Measurements from ENCODE around the gene AGXT2.
"Not testable (repeated sequence)": the region's sequence is repeated elsewhere in the genome, so short reads cannot be mapped to it uniquely, and the experiment has no call there.

The AGXT2 gene

DNA sequence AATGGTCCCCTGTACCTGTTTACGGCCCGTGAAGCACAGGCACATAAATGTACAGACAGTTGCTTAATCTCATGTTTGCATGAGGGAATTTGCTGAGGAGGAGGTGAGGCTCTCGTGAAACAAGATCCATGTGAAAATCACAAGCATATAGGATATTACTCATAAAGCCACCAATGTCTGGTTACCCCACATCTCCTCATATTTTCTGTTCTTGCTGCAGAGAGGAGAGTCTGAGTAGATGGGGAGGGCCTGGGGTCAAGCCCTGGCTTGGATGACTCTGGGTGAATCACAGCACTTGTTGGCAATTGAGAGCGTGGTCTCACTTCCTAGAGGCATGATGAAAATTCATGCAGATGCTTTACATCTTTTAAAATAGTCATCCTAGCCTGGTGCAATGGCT lies 975 bp downstream of the AGXT2 start:
- DNase-seq (ENCODE audit: extremely low spot score), result no peak
- ChIA-PET CTCF (no interaction called here), POLR2A (no interaction called here)
- TF ChIP-seq CTBP1 (IDR thresholded peaks at IDR 0.05; ENCODE audit: borderline replicate concordance), result no peak

DNA sequence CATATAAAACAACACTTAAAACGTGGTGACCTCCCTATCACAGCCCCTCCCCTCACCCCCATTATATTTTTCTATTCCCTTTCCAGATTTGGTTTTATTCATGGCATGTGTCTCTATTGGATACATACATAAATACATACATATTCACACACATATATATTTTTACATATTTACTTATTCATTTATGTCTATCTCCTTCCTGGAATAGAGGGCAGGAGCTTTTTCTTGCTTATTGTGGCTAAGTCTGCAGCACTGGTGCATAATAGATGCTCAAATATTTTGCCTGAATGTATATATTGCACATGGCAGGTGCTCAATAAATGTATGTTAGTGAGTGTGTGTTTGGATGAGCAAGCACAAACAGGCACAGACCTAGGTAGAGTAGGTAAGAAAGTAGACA lies 2.5 kb downstream of the AGXT2 start:
- no peak for DNase-seq (ENCODE audit: extremely low spot score)
- TF ChIP-seq ARNT (IDR thresholded peaks at IDR 0.05) (no peak), ZNF384 (IDR thresholded peaks at IDR 0.05) (no peak), CTBP1 (IDR thresholded peaks at IDR 0.05; ENCODE audit: borderline replicate concordance) (no peak), TARDBP (IDR thresholded peaks at IDR 0.05) (no peak)
- ChIA-PET POLR2A (no interaction called here), CTCF (no interaction called here)

DNA sequence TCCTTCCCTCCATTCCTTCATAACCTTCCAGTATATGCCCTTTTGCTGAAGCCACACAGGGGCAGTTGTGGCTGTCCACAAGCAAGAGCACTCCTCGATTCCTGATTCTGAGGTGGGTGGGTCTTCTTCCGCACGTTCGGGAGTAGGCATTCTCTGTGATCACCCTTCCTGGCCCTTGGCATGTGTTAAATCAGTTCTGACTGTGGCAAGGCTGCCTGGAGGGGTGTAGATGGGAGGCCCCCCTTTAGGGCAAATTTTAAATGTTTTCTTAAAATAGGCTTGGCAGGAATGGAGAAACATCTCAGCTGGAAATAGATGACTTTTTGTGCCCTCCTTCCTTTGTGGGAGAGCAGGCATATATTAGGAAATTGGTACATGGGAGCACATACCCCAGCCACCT lies 3.1 kb downstream of the AGXT2 start:
- no peak for DNase-seq (ENCODE audit: extremely low spot score)
- ChIA-PET CTCF (no interaction called here), POLR2A (no interaction called here)
- TF ChIP-seq ARNT (IDR thresholded peaks at IDR 0.05), result no peak
- TF ChIP-seq BHLHE40 (IDR thresholded peaks at IDR 0.05; ENCODE audit: borderline replicate concordance), result no peak
- no peak for TF ChIP-seq ELF4 (IDR thresholded peaks at IDR 0.05)
- no peak for TF ChIP-seq ZNF384 (IDR thresholded peaks at IDR 0.05)
- TF ChIP-seq FOXM1 (IDR thresholded peaks at IDR 0.05; ENCODE audit: borderline replicate concordance), result no peak
- no peak for TF ChIP-seq TARDBP (IDR thresholded peaks at IDR 0.05)
- TF ChIP-seq, protein P1, sequence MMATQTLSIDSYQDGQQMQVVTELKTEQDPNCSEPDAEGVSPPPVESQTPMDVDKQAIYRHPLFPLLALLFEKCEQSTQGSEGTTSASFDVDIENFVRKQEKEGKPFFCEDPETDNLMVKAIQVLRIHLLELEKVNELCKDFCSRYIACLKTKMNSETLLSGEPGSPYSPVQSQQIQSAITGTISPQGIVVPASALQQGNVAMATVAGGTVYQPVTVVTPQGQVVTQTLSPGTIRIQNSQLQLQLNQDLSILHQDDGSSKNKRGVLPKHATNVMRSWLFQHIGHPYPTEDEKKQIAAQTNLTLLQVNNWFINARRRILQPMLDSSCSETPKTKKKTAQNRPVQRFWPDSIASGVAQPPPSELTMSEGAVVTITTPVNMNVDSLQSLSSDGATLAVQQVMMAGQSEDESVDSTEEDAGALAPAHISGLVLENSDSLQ (IDR thresholded peaks at IDR 0.05), result no peak
- no peak for TF ChIP-seq FOXK2 (IDR thresholded peaks at IDR 0.05)
- TF ChIP-seq SP1 (IDR thresholded peaks at IDR 0.05), result no peak
- no peak for TF ChIP-seq CTBP1 (IDR thresholded peaks at IDR 0.05; ENCODE audit: borderline replicate concordance)
- TF ChIP-seq L3MBTL2 (conservative IDR thresholded peaks at IDR 0.05), result no peak
- no peak for TF ChIP-seq FOXA1 (IDR thresholded peaks at IDR 0.05)
- TF ChIP-seq LEF1 (IDR thresholded peaks at IDR 0.05; ENCODE audit: borderline replicate concordance), result no peak
- no peak for TF ChIP-seq SUZ12 (IDR thresholded peaks at IDR 0.05)
- no peak for TF ChIP-seq HDGF (IDR thresholded peaks at IDR 0.05; ENCODE audit: borderline replicate concordance)

DNA sequence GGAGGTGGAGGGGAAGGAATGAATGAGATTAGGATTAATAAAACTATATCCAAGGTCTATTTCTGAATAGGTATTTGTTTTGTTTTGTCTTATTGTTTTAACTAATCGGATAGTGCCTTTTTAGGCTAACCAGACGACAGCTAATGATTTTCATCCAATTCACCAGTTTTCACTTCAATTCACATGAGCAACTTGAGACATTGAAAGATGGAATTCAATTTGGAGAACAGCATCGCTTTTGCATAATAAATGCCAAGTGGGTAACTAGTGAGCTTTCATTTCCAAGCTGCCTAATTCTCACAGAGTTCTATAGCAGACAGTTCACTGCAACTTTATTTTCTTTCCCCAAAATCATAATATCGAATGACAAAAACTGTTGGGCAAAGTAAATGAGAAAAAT lies 5.0 kb downstream of the AGXT2 start:
- no peak for DNase-seq (ENCODE audit: extremely low spot score)
- no peak for TF ChIP-seq LEF1 (IDR thresholded peaks at IDR 0.05; ENCODE audit: borderline replicate concordance)
- no peak for TF ChIP-seq FOXM1 (IDR thresholded peaks at IDR 0.05; ENCODE audit: borderline replicate concordance)
- no peak for TF ChIP-seq ZNF384 (IDR thresholded peaks at IDR 0.05)
- no peak for TF ChIP-seq ELF4 (IDR thresholded peaks at IDR 0.05)
- TF ChIP-seq TARDBP (IDR thresholded peaks at IDR 0.05), result no peak
- no peak for TF ChIP-seq FOXA1 (IDR thresholded peaks at IDR 0.05)
- TF ChIP-seq, protein P1 (IDR thresholded peaks at IDR 0.05), result no peak
- no peak for TF ChIP-seq BHLHE40 (IDR thresholded peaks at IDR 0.05; ENCODE audit: borderline replicate concordance)
- TF ChIP-seq HDGF (IDR thresholded peaks at IDR 0.05; ENCODE audit: borderline replicate concordance), result no peak
- no peak for TF ChIP-seq L3MBTL2 (conservative IDR thresholded peaks at IDR 0.05)
- no peak for TF ChIP-seq SP1 (IDR thresholded peaks at IDR 0.05)
- no peak for TF ChIP-seq SUZ12 (IDR thresholded peaks at IDR 0.05)
- TF ChIP-seq CTBP1 (IDR thresholded peaks at IDR 0.05; ENCODE audit: borderline replicate concordance), result no peak
- no peak for TF ChIP-seq NFRKB (IDR thresholded peaks at IDR 0.05)
- TF ChIP-seq FOXK2 (IDR thresholded peaks at IDR 0.05), result no peak
- CTCF ChIA-PET, result no interaction called here
- POLR2A ChIA-PET, result no interaction called here

DNA sequence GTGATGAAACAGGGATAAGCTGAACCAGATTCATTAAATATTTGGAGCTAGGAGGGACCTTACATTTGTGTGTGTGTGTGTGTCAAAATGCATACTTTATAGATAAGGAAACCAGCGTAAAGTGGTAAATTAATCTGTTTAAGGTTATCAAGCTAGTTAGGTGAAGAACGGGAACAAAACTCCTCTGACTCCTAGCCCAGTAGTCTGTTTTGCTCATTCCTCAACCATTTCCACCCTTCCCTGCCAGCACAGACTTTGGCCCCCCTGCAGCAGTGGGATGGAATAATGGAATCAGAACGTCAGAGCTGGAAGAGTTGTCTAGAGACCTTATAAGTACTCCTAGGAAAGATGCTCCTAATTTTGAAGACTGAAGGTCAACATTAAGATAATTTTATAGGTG lies 6.5 kb downstream of the AGXT2 start:
- ChIA-PET POLR2A (no interaction called here), CTCF (interaction anchor here (0.7 to 1.1 kb wide), 2 partner anchors 22 to 38 kb away, joined by 3 to 4 read pairs; no protein-coding TSS in a partner anchor)
- DNase-seq (ENCODE audit: extremely low spot score), result no peak
- TF ChIP-seq SP1 (IDR thresholded peaks at IDR 0.05) (no peak), FOXM1 (IDR thresholded peaks at IDR 0.05; ENCODE audit: borderline replicate concordance) (no peak), BHLHE40 (IDR thresholded peaks at IDR 0.05; ENCODE audit: borderline replicate concordance) (no peak), ARNT (IDR thresholded peaks at IDR 0.05) (no peak), HDGF (IDR thresholded peaks at IDR 0.05; ENCODE audit: borderline replicate concordance) (no peak), ELF4 (IDR thresholded peaks at IDR 0.05) (no peak), FOXA1 (IDR thresholded peaks at IDR 0.05) (no peak), TARDBP (IDR thresholded peaks at IDR 0.05) (no peak), CTBP1 (IDR thresholded peaks at IDR 0.05; ENCODE audit: borderline replicate concordance) (no peak), L3MBTL2 (conservative IDR thresholded peaks at IDR 0.05) (no peak)
- TF ChIP-seq, protein P1 (IDR thresholded peaks at IDR 0.05), result no peak

DNA sequence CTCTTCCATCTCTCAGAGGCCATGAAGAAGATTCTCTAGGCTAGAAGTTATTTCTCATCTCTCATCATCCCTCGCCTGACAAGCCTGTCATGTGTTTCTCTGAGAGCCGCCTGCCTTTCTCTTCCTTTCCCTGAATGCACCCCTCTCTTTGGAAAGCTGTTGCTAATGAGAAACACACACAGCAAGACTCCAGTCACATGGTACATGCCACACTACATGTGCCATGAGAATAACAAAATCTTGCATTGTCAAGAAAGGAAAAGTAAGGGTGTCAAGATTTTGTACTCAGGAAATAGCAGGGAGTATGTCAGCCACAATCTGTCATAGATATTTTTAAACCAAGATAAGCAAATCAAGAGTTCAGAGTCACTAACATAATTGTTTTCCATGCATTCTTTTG lies 8.9 kb downstream of the AGXT2 start:
- CTCF ChIA-PET, result no interaction called here
- TF ChIP-seq LEF1 (IDR thresholded peaks at IDR 0.05; ENCODE audit: borderline replicate concordance) (no peak), ELF4 (IDR thresholded peaks at IDR 0.05) (no peak), BHLHE40 (IDR thresholded peaks at IDR 0.05; ENCODE audit: borderline replicate concordance) (no peak), ARNT (IDR thresholded peaks at IDR 0.05) (no peak), FOXM1 (IDR thresholded peaks at IDR 0.05; ENCODE audit: borderline replicate concordance) (no peak), FOXK2 (IDR thresholded peaks at IDR 0.05) (no peak), SP1 (IDR thresholded peaks at IDR 0.05) (no peak), FOXA1 (IDR thresholded peaks at IDR 0.05) (no peak)
- DNase-seq (ENCODE audit: extremely low spot score), result no peak
- POLR2A ChIA-PET, result no interaction called here

DNA sequence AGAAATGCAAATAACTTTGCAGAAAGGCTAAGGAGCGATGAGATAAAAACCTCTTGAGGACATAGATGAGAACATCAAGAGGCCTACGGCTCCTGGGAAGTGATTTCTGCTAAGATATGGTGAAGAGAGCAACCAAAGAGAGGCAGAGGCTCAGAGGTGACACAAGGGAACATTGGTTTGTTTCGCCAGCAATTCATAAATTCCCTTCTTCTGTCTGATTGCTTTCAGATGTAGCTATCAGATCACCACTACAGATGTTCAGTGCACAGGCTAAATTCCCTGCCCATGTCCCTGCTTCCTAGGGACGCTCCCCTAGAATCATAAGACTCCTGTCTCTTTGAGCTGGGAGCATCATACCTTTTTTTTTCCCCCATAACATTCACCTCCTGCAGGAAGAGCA lies 11.2 kb downstream of the AGXT2 start:
- ChIA-PET POLR2A (no interaction called here), CTCF (interaction anchor here (1.1 kb wide), 1 partner anchor 22 kb away, joined by 7 read pairs; no protein-coding TSS in a partner anchor)
- TF ChIP-seq SUZ12 (IDR thresholded peaks at IDR 0.05) (no peak), FOXA1 (IDR thresholded peaks at IDR 0.05) (no peak), LEF1 (IDR thresholded peaks at IDR 0.05; ENCODE audit: borderline replicate concordance) (no peak), SP1 (IDR thresholded peaks at IDR 0.05) (no peak), CTBP1 (IDR thresholded peaks at IDR 0.05; ENCODE audit: borderline replicate concordance) (no peak), ZNF384 (IDR thresholded peaks at IDR 0.05) (no peak), FOXM1 (IDR thresholded peaks at IDR 0.05; ENCODE audit: borderline replicate concordance) (no peak), ARNT (IDR thresholded peaks at IDR 0.05) (no peak), HDGF (IDR thresholded peaks at IDR 0.05; ENCODE audit: borderline replicate concordance) (no peak), NFRKB (IDR thresholded peaks at IDR 0.05) (no peak), FOXK2 (IDR thresholded peaks at IDR 0.05) (no peak), BHLHE40 (IDR thresholded peaks at IDR 0.05; ENCODE audit: borderline replicate concordance) (no peak), TARDBP (IDR thresholded peaks at IDR 0.05) (no peak), L3MBTL2 (conservative IDR thresholded peaks at IDR 0.05) (no peak), ELF4 (IDR thresholded peaks at IDR 0.05) (no peak)
- TF ChIP-seq, protein P1 (IDR thresholded peaks at IDR 0.05), result no peak
- no peak for DNase-seq (ENCODE audit: extremely low spot score)

DNA sequence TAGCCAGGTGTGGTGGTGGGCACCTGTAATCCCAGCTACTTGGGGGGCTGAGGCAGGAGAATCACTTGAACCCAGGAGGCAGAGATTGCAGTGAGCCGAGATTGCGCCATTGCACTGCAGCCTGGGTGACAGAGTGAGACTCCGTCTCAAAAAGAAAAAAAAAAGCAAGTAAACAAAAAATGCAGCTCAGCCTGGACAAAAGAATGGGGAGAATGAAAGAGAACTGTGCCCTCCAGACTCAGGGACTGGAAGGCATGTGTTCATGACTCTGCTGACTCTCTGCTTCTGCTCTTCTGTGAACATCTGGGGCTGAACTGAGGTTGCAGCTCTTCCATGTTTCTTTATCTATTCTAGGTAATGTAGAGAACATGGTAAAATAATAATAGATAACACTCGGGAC lies 11.8 kb downstream of the AGXT2 start:
- CTCF ChIA-PET, result interaction anchor here (1.1 kb wide), 1 partner anchor 21 kb away, joined by 7 read pairs; no protein-coding TSS in a partner anchor
- DNase-seq (ENCODE audit: extremely low spot score); POLR2A ChIA-PET: not testable (repeated sequence)
